ENCODE data around the gene ANXA7. TPM values are rescaled to one million over a fixed set of nuclear protein-coding genes. Genes with fewer than 3 reads are reported as not detected.

Gene ANXA7
- total RNA-seq, 1 experiment from 2014 or later, result 67.8 TPM

GRCh38 chr10:73364964-73365363, 48.9 kb downstream of the ANXA7 start:
- H3K27ac Mint-ChIP-seq, result no peak overlapping the region
- ChIA-PET POLR2A (no interaction called here), CTCF (no interaction called here)
- peaks cover 17% of the 10 kb centered on the region for H3K9me3 Mint-ChIP-seq
- H3K4me1 Mint-ChIP-seq, result no peaks in the 10 kb centered on the region
- H3K4me3 Mint-ChIP-seq, result no peak overlapping the region
- no peak for ATAC-seq
- H3K27me3 Mint-ChIP-seq (ENCODE audit: low read depth), result no peaks in the 10 kb centered on the region; the same call in 1 of the 2 replicates
- TF ChIP-seq ZBTB21 (CRISPR knock-in tag; IDR thresholded peaks at IDR 0.05; ENCODE audit: borderline replicate concordance) (no peak), E2F4 (CRISPR knock-in tag; IDR thresholded peaks at IDR 0.05; ENCODE audit: borderline replicate concordance, low read depth) (no peak), TCF7 (CRISPR knock-in tag; IDR thresholded peaks at IDR 0.05; ENCODE audit: low read depth) (no peak), CTCF (IDR thresholded peaks at IDR 0.05) (no peak), FOXJ3 (CRISPR knock-in tag; IDR thresholded peaks at IDR 0.05; ENCODE audit: borderline replicate concordance) (no peak), RORB (CRISPR knock-in tag; IDR thresholded peaks at IDR 0.05) (no peak)
- TF ChIP-seq, protein P1, sequence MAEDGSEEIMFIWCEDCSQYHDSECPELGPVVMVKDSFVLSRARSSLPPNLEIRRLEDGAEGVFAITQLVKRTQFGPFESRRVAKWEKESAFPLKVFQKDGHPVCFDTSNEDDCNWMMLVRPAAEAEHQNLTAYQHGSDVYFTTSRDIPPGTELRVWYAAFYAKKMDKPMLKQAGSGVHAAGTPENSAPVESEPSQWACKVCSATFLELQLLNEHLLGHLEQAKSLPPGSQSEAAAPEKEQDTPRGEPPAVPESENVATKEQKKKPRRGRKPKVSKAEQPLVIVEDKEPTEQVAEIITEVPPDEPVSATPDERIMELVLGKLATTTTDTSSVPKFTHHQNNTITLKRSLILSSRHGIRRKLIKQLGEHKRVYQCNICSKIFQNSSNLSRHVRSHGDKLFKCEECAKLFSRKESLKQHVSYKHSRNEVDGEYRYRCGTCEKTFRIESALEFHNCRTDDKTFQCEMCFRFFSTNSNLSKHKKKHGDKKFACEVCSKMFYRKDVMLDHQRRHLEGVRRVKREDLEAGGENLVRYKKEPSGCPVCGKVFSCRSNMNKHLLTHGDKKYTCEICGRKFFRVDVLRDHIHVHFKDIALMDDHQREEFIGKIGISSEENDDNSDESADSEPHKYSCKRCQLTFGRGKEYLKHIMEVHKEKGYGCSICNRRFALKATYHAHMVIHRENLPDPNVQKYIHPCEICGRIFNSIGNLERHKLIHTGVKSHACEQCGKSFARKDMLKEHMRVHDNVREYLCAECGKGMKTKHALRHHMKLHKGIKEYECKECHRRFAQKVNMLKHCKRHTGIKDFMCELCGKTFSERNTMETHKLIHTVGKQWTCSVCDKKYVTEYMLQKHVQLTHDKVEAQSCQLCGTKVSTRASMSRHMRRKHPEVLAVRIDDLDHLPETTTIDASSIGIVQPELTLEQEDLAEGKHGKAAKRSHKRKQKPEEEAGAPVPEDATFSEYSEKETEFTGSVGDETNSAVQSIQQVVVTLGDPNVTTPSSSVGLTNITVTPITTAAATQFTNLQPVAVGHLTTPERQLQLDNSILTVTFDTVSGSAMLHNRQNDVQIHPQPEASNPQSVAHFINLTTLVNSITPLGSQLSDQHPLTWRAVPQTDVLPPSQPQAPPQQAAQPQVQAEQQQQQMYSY (CRISPR knock-in tag; IDR thresholded peaks at IDR 0.05), result no peak
- peaks cover 8% of the 10 kb centered on the region for H3K36me3 Mint-ChIP-seq
- DNase-seq (ENCODE audit: low spot score), result no peak

DNA sequence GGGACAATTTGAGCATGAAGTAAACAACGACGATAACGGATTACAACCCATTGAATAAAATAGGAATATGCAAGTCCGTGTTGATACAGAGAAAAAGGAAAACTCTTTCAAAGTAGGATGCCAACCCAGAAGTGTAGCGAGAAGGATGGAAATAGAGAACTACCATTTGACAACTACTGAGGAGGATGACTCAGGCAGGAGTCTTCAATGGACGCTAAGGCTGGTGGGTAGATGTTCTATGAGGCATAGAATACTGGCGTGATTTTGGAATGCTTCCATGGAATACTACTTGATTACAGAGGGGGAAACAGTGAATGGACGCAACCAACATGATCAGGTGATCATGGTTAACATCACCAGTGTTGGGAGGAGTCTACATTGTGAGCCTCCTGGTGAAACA, 54.4 kb downstream of the ANXA7 start:
- H3K27ac Mint-ChIP-seq, result no peak overlapping the region
- no peaks in the 10 kb centered on the region for H3K36me3 Mint-ChIP-seq
- DNase-seq (ENCODE audit: low spot score) (no peak), ATAC-seq (no peak)
- H3K27me3 Mint-ChIP-seq (ENCODE audit: low read depth), result peaks cover 17% of the 10 kb centered on the region
- peak overlapping the region; percentile 95; the same call in 1 of the 2 replicates for H3K4me3 Mint-ChIP-seq
- CTCF ChIA-PET, result interaction anchor here (1.5 kb wide), 1 partner anchor 155 kb away, joined by 3 read pairs; no protein-coding TSS in a partner anchor
- TF ChIP-seq CTCF (IDR thresholded peaks at IDR 0.05), result no peak
- no peak for TF ChIP-seq GABPB1 (CRISPR knock-in tag; IDR thresholded peaks at IDR 0.05)
- no peak for TF ChIP-seq ZNF512 (CRISPR knock-in tag; IDR thresholded peaks at IDR 0.05; ENCODE audit: borderline replicate concordance)
- TF ChIP-seq CBFB (CRISPR knock-in tag; IDR thresholded peaks at IDR 0.05; ENCODE audit: low read depth), result no peak
- TF ChIP-seq ZNF423 (CRISPR knock-in tag; IDR thresholded peaks at IDR 0.05), result no peak
- no peak for TF ChIP-seq ZNF416 (CRISPR knock-in tag; IDR thresholded peaks at IDR 0.05)
- TF ChIP-seq SOX15 (CRISPR knock-in tag; IDR thresholded peaks at IDR 0.05), result no peak
- POLR2A ChIA-PET, result interaction anchor here (0.9 to 1.2 kb wide), 2 partner anchors 106 to 112 kb away, joined by 3 read pairs; partner anchors contain the start of gene DNAJC9
- H3K4me1 Mint-ChIP-seq, result peaks cover 6% of the 10 kb centered on the region; the same call in 1 of the 2 replicates
- peaks cover 14% of the 10 kb centered on the region for H3K9me3 Mint-ChIP-seq

Data from WTC11 (cell line).